ENCODE data around the gene FGD2.

FGD2 gene

GRCh38 chr6:37018198-37019064 is 13.0 kb downstream of the FGD2 start:
- H3K9me3 Mint-ChIP-seq (ENCODE audit: low read depth), result no peaks in the 10 kb centered on the region

GRCh38 chr6:37019065-37019450 is 13.6 kb downstream of the FGD2 start:
- Mint-ChIP-seq H3K27ac (peak overlapping the region; percentile 12), H3K4me3 (no peak overlapping the region)

More at GRCh38 chr6:37018198-37019064, 13.0 kb downstream of the FGD2 start:
- Mint-ChIP-seq H3K4me3 (no peak overlapping the region), H3K27ac (peak overlapping the region; percentile 12), H3K4me1 (ENCODE audit: low read depth) (peaks cover 38% of the 10 kb centered on the region), H3K27me3 (no peaks in the 10 kb centered on the region), H3K36me3 (no peaks in the 10 kb centered on the region)

DNA sequence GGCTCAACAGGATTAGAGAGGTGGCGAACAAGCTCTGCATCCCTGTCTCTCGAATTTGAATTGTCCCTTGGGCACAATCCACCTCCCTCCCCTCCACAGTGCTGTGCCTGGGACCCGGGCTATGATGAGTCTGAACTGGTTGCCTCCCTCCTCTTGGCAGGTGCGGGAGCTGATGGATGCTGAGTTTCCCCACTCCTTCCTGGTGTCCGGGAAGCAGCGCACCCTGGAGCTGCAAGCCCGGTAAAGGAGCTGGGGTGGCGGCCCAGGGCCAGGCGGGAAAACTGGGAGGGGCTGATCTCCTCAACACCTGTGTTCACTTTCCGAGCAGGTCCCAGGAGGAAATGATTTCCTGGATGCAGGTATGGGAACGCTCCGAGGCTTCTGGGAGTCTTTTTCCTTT is 14.9 kb downstream of the FGD2 start:
- Mint-ChIP-seq H3K4me1 (ENCODE audit: low read depth) (peaks cover 53% of the 10 kb centered on the region), H3K27me3 (no peaks in the 10 kb centered on the region), H3K27ac (no peak overlapping the region)

More at GRCh38 chr6:37019065-37019450, 13.6 kb downstream of the FGD2 start:
- H3K36me3 Mint-ChIP-seq, result no peaks in the 10 kb centered on the region
- H3K9me3 Mint-ChIP-seq (ENCODE audit: low read depth), result no peaks in the 10 kb centered on the region
- peaks cover 43% of the 10 kb centered on the region for H3K4me1 Mint-ChIP-seq (ENCODE audit: low read depth)
- no peaks in the 10 kb centered on the region for H3K27me3 Mint-ChIP-seq

DNA sequence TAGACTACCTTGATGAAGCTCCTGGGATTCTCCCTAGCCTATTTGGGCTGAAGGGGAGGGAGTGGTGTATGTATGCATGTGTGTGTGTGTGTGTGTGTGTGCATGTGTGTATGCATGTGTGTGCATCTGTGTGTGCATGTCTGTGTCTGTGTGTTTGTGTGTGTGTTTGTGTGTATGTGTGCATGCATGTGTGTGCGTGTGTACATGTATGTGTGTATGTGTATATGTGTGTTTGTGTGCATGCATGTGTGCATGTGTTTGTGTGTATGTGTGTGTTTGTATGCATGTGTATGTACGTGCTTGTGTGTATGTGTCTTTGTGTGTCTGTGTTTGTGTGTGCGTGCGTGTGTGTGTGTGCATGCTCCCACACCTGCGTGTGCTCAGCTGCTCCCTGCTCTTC is 15.4 kb downstream of the FGD2 start:
- Mint-ChIP-seq H3K9me3 (ENCODE audit: low read depth) (no peaks in the 10 kb centered on the region), H3K27ac (no peak overlapping the region), H3K4me3 (no peak overlapping the region), H3K27me3 (no peaks in the 10 kb centered on the region), H3K36me3 (no peaks in the 10 kb centered on the region), H3K4me1 (ENCODE audit: low read depth) (peaks cover 53% of the 10 kb centered on the region)

More for the DNA sequence above, 14.9 kb downstream of the FGD2 start:
- Mint-ChIP-seq H3K36me3 (no peaks in the 10 kb centered on the region), H3K9me3 (ENCODE audit: low read depth) (no peaks in the 10 kb centered on the region), H3K4me3 (no peak overlapping the region)

DNA sequence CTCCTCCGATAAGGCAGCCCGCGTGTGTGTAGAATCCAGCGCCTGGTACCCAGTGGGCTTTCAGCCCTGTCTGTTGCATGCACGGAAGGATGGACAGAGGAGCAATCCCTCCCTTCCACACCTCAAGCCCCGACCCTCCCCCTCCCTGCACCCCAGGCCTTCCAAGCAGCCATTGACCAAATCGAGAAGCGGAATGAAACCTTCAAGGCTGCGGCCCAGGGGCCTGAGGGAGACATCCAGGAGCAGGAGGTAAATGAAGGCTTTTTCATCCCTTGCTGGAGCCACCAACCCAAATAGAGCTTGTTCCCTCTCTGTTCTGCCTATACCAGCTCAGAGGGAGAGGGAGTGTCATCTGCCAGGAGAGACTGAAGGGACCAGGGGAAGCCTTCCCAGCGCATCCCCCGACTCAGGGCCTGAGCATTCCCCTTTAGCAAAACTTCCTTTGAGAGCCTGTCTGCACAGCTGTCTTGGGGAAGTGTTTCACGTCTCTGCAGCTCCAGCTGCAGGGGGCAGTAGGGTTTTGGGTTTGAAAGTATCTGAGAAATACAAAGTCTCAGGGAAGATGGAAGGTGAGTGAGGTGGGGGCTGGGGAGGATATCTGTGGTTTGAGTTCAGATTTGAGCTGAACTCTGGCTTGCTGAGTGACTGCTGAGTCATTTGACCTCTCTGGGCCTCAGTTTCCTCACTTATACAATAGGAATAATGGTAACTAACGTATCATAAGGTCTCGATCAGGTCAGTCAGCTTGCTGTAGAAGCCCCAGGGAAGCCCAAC is 16.1 kb downstream of the FGD2 start:
- H3K4me3 Mint-ChIP-seq, result peak overlapping the region; percentile 8
- H3K27ac Mint-ChIP-seq, result peak overlapping the region; percentile 70
- H3K27me3 Mint-ChIP-seq, result no peaks in the 10 kb centered on the region
- peaks cover 55% of the 10 kb centered on the region for H3K4me1 Mint-ChIP-seq (ENCODE audit: low read depth)
- no peaks in the 10 kb centered on the region for H3K36me3 Mint-ChIP-seq
- no peaks in the 10 kb centered on the region for H3K9me3 Mint-ChIP-seq (ENCODE audit: low read depth)

DNA sequence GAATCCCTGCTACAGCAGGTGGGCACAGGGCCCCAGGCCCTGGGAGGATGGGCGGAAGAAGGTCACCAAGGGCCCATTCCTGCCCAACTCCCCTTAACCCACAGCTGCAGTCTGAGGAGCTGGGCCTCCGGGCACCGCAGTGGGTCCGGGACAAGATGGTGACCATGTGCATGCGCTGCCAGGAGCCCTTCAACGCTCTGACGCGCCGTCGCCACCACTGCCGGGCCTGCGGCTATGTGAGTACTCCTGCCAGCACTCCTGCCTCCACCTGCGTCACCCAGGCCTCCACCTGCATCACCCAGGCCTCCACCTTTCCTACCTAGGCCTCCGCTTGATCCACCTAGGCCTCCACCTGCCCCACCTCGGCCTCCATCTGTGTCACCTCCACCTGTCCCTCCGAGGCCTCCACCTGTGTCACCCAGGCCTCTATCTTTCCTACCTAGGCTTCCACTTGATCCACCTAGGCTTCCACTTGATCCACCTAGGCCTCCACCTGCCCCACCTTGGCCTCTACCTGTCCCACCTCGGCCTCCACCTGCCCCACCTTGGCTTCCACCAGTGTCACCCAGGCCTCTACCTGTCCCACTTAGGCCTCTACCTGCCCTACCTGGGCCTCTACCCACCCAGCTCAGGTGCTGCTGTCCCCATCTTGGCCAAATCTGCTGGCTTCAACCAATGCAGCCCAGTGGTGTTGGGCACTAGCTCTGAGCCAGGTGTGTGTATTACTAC is 16.8 kb downstream of the FGD2 start:
- Mint-ChIP-seq H3K9me3 (ENCODE audit: low read depth) (no peaks in the 10 kb centered on the region), H3K4me3 (no peak overlapping the region), H3K4me1 (ENCODE audit: low read depth) (peaks cover 55% of the 10 kb centered on the region), H3K27ac (peak overlapping the region; percentile 34), H3K36me3 (no peaks in the 10 kb centered on the region), H3K27me3 (no peaks in the 10 kb centered on the region)

DNA sequence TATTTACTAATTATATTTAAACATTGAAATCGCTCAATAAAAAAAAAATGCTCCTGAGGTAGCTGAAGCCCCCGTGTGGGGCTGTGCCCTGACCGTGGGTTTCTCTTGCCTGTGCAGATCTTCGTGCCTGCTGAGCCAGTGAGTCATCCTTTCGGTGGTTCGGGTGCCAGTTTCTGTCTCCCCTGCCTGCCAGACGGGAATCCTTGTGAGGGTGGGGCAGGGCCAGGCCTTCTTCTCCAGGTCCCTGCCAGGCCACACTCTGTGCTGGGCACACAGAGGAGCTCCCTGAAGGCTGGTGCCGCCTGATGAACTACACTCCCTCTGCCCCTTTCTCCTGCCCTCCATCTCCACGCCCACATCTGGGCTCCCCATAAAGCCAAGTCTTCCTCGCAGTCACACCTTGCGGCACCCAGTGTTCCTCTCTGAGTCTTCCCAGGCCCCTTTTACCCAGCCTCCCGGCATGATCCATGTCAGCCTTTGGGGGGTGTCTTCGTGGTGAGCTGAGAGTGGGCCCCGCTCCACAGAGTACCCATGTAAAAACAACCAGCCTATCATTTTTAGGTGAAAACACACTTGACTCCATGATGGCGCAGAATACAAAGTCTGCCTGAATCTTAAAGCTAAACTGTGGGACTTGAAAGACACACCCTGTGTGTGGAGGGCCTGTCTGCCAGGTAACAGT is 19.3 kb downstream of the FGD2 start:
- Mint-ChIP-seq H3K27me3 (no peaks in the 10 kb centered on the region), H3K36me3 (no peaks in the 10 kb centered on the region), H3K27ac (peak overlapping the region; percentile 37), H3K4me3 (no peak overlapping the region), H3K4me1 (ENCODE audit: low read depth) (peaks cover 48% of the 10 kb centered on the region), H3K9me3 (ENCODE audit: low read depth) (no peaks in the 10 kb centered on the region)

- peaks cover 2% of the 10 kb centered on the region for H3K36me3 Mint-ChIP-seq
- no peak overlapping the region for H3K4me3 Mint-ChIP-seq
- H3K4me1 Mint-ChIP-seq (ENCODE audit: low read depth), result peaks cover 48% of the 10 kb centered on the region
- H3K9me3 Mint-ChIP-seq (ENCODE audit: low read depth), result no peaks in the 10 kb centered on the region
- peak overlapping the region; percentile 61 for H3K27ac Mint-ChIP-seq
- H3K27me3 Mint-ChIP-seq, result no peaks in the 10 kb centered on the region
Measured at GRCh38 chr6:37025621-37026466, 20.4 kb downstream of the FGD2 start.

GRCh38 chr6:37027036-37027720 is 21.7 kb downstream of the FGD2 start:
- peaks cover 41% of the 10 kb centered on the region for H3K4me1 Mint-ChIP-seq (ENCODE audit: low read depth)
- H3K9me3 Mint-ChIP-seq (ENCODE audit: low read depth), result no peaks in the 10 kb centered on the region
- peaks cover 2% of the 10 kb centered on the region for H3K36me3 Mint-ChIP-seq
- H3K27ac Mint-ChIP-seq, result no peak overlapping the region
- H3K4me3 Mint-ChIP-seq, result no peak overlapping the region
- no peaks in the 10 kb centered on the region for H3K27me3 Mint-ChIP-seq

GRCh38 chr6:37027811-37028469 is 22.5 kb downstream of the FGD2 start:
- H3K27ac Mint-ChIP-seq, result no peak overlapping the region
- H3K9me3 Mint-ChIP-seq (ENCODE audit: low read depth), result no peaks in the 10 kb centered on the region
- peaks cover 37% of the 10 kb centered on the region for H3K4me1 Mint-ChIP-seq (ENCODE audit: low read depth)
- H3K36me3 Mint-ChIP-seq, result peaks cover 2% of the 10 kb centered on the region
- no peaks in the 10 kb centered on the region for H3K27me3 Mint-ChIP-seq
- H3K4me3 Mint-ChIP-seq, result no peak overlapping the region

- H3K4me3 Mint-ChIP-seq, result no peak overlapping the region
- no peaks in the 10 kb centered on the region for H3K27me3 Mint-ChIP-seq
- no peaks in the 10 kb centered on the region for H3K9me3 Mint-ChIP-seq (ENCODE audit: low read depth)
- H3K4me1 Mint-ChIP-seq (ENCODE audit: low read depth), result peaks cover 40% of the 10 kb centered on the region
- peaks cover 2% of the 10 kb centered on the region for H3K36me3 Mint-ChIP-seq
- H3K27ac Mint-ChIP-seq, result peak overlapping the region; percentile 30
Measured at GRCh38 chr6:37029249-37029971, 24.0 kb downstream of the FGD2 start.

DNA sequence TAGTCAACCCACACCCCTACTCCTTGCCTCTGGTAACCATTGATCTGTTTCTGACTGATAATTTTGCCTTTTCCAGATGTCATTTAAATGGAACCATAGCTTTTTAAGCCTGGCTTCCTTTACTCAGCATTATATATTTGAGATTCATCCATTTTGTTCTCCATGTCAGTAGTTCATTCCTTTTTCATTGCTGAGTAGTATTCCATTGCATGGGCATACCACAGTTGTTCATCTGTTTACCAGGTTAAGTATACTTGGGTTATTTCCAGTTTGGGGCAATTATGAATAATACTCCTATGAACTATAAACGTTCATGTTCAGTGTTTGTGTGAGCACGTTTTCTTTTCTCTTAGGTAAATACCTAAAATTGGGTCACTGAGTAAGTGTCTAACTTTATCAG is 25.1 kb downstream of the FGD2 start:
- no peaks in the 10 kb centered on the region for H3K9me3 Mint-ChIP-seq (ENCODE audit: low read depth)
- H3K36me3 Mint-ChIP-seq, result peaks cover 2% of the 10 kb centered on the region
- H3K27ac Mint-ChIP-seq, result no peak overlapping the region
- H3K4me3 Mint-ChIP-seq, result no peak overlapping the region
- peaks cover 34% of the 10 kb centered on the region for H3K4me1 Mint-ChIP-seq (ENCODE audit: low read depth)
- no peaks in the 10 kb centered on the region for H3K27me3 Mint-ChIP-seq

Measured in activated naive CD8-positive, alpha-beta T cell (primary cell).